Measurements from ENCODE around the gene PTPRR.
A peak's percentile ranks its signal among the peaks of the same experiment; 100 is the strongest.
"Not testable (repeated sequence)": the region's sequence is repeated elsewhere in the genome, so short reads cannot be mapped to it uniquely, and the experiment has no call there.

PTPRR gene

GRCh38 chr12:70739756-70740155 is 180.8 kb downstream of the PTPRR start:
- DNase-seq, result no peak

GRCh38 chr12:70736351-70737133 is 184.0 kb downstream of the PTPRR start:
- DNase-seq, result no peak

GRCh38 chr12:70735197-70735596 is 185.3 kb downstream of the PTPRR start:
- DNase-seq, result not testable (repeated sequence)

GRCh38 chr12:70733385-70733784 is 187.2 kb downstream of the PTPRR start:
- DNase-seq, result peak; percentile 29

- DNase-seq, result no peak
These were observed 188.3 kb downstream of the PTPRR start for GRCh38 chr12:70732287-70732686.

GRCh38 chr12:70730675-70731180 is 189.8 kb downstream of the PTPRR start:
- no peak for DNase-seq

GRCh38 chr12:70724444-70724843 is 196.1 kb downstream of the PTPRR start:
- no peak for DNase-seq

- no peak for DNase-seq
These were observed 197.8 kb downstream of the PTPRR start for GRCh38 chr12:70722584-70723343.

GRCh38 chr12:70721656-70722357 is 198.7 kb downstream of the PTPRR start:
- DNase-seq, result no peak

- DNase-seq, result no peak
These were observed 199.3 kb downstream of the PTPRR start for GRCh38 chr12:70721216-70721615.

GRCh38 chr12:70719672-70720420 is 200.7 kb downstream of the PTPRR start:
- DNase-seq, result peak; percentile 34

- DNase-seq, result no peak
These were observed 201.5 kb downstream of the PTPRR start for GRCh38 chr12:70719071-70719470.

GRCh38 chr12:70711831-70712230 is 208.7 kb downstream of the PTPRR start:
- DNase-seq, result peak; percentile 60

- DNase-seq, result no peak
These were observed 211.5 kb downstream of the PTPRR start for GRCh38 chr12:70709022-70709421.

- no peak for DNase-seq
These were observed 213.9 kb downstream of the PTPRR start for GRCh38 chr12:70706611-70707010.

- DNase-seq, result no peak
These were observed 222.2 kb downstream of the PTPRR start for GRCh38 chr12:70698345-70698744.

- peak; percentile 5 for DNase-seq
These were observed 225.0 kb downstream of the PTPRR start for GRCh38 chr12:70695361-70696023.

- no peak for DNase-seq
These were observed 227.8 kb downstream of the PTPRR start for GRCh38 chr12:70692681-70693288.

- no peak for DNase-seq
These were observed 229.4 kb downstream of the PTPRR start for GRCh38 chr12:70691018-70691672.

- no peak for DNase-seq
These were observed 233.6 kb downstream of the PTPRR start for GRCh38 chr12:70686907-70687306.

GRCh38 chr12:70686299-70686698 is 234.2 kb downstream of the PTPRR start:
- DNase-seq, result no peak
